ENCODE measurements around the gene ZNF132. TPM values are rescaled to one million over a fixed set of nuclear protein-coding genes. Genes with fewer than 3 reads are reported as not detected.
A peak's percentile ranks its signal among the peaks of the same experiment; 100 is the strongest.

The ZNF132 gene
- total RNA-seq, 6 donors from 2014 or later = 3.5 to 18.9 (median 5.0) TPM

DNA sequence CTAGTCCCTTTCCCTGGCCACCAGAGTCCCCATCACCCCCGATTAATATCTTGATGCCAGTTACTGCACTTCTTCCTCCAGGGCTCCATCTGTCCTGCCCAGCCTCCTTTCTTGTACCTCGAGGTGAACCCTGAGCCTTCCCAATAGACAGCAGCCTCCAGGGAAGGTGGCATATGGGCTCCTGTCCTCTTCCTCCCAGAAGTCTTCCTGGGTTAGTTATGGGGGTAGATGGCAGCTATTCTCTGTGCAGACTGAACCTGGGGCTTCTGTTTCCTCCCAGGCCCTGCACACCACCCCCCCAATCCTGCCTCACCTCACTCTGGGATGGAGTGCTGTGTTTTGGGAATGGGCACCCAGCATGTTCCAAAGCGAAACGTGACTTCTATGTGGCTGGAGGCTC is 41.9 kb downstream of the ZNF132 start:
- no peaks in the 10 kb centered on the region for H3K9me3 ChIP-seq
- no peak for TF ChIP-seq EP300 (IDR thresholded peaks at IDR 0.05)
- TF ChIP-seq POLR2AphosphoS5 (IDR thresholded peaks at IDR 0.05) = no peak
- TF ChIP-seq, protein P1, sequence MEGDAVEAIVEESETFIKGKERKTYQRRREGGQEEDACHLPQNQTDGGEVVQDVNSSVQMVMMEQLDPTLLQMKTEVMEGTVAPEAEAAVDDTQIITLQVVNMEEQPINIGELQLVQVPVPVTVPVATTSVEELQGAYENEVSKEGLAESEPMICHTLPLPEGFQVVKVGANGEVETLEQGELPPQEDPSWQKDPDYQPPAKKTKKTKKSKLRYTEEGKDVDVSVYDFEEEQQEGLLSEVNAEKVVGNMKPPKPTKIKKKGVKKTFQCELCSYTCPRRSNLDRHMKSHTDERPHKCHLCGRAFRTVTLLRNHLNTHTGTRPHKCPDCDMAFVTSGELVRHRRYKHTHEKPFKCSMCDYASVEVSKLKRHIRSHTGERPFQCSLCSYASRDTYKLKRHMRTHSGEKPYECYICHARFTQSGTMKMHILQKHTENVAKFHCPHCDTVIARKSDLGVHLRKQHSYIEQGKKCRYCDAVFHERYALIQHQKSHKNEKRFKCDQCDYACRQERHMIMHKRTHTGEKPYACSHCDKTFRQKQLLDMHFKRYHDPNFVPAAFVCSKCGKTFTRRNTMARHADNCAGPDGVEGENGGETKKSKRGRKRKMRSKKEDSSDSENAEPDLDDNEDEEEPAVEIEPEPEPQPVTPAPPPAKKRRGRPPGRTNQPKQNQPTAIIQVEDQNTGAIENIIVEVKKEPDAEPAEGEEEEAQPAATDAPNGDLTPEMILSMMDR (IDR thresholded peaks at IDR 0.05) = no peak
- no peak for TF ChIP-seq POLR2A (IDR thresholded peaks at IDR 0.05)
- no peak for ATAC-seq (ENCODE audit: low FRiP score in 2 of 2)

DNA sequence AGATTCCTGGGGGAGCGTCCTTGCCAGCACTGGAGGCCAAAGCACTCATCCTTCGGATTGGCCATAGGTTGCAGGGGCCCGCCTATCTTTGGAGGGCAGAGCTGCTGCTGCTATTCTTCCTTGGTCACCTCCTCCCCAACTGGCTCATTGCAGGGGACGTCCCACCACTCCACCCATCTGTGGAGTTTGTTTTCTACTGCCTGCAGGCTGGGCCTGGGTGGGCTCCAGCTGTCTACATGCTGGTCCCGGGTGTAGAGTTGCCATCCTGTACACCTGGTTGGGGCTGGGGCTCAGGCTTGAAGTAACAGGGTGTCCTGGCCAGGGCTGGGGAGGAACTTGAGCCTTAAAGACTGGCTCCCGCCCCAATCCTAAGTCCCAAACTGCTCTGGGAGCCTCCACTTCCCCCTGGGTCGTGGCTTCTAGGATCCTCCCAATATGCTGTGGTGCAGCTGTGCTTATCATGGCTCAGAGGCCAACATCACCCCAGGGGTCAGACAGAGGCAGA is 42.4 kb downstream of the ZNF132 start:
- DNase-seq (no peak), ATAC-seq (ENCODE audit: low FRiP score in 2 of 2) (no peak)

More for the DNA sequence above, 41.9 kb downstream of the ZNF132 start:
- DNase-seq = no peak
- peaks cover 18 to 43% (median 26%) of the 10 kb centered on the region in 4 donors for H3K4me1 ChIP-seq
- 87 to 91% methylated on average over 4 of the region's 4 CpGs for WGBS, 2 donors
- no peak overlapping the region for H3K27ac ChIP-seq
- no peak overlapping the region for H3K4me3 ChIP-seq
- H3K36me3 ChIP-seq = peaks cover 11 to 24% (median 20%) of the 10 kb centered on the region in 4 donors
- peaks cover 0 to 9% (median 4%) of the 10 kb centered on the region in 4 donors for H3K27me3 ChIP-seq

DNA sequence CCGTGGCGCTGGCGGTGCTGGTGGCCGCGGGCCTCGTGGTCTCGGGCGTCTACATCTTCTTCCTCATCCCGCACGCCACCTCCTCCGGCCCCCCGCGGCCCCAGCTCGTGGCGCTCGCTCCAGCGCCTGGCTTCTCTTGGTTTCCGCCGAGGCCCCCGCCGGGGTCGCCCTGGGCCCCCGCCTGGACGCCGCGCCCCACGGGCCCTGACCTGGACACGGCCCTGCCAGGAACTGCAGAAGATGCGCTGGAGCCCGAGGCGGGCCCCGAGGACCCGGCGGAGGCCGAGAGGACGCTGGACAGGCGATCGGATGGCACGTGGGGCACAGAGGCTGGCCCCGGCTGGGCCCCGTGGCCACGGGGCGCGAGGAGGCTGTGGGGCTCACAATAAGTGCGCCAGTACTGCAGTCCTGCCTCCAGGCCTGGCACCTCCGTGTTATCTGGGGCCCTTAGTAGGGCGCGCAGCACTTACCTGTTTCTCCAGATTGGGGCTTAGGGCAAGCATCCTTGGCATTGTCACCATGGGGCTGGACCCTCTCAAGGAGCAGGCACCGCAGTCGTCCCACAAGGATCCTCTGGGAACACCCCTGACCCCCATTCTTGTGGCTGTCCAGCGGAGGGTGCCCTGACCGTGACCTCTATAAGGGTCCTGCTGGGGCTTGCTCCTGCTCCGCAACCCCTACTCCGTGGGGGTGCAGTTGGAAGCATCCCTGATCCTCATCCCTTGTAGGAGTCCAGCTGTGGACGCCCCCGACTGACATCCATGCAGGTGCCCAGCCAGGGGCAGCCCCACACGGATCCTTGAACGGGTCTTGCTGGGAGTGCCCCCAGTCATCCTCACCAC is 43.0 kb downstream of the ZNF132 start:
- no peaks in the 10 kb centered on the region for H3K9me3 ChIP-seq
- ATAC-seq (ENCODE audit: low FRiP score in 2 of 2) (no peak), DNase-seq (peak in 1 of 2 donors; percentile 86)
- peaks cover 12 to 35% (median 28%) of the 10 kb centered on the region in 4 donors for H3K36me3 ChIP-seq
- WGBS, 2 donors = 45 to 50% methylated on average over 10 to 23 of the region's 58 CpGs
- peak overlapping the region in 2 of 4 donors; percentile 6 to 19 for H3K4me3 ChIP-seq
- TF ChIP-seq EP300 (IDR thresholded peaks at IDR 0.05) = no peak
- TF ChIP-seq POLR2A (IDR thresholded peaks at IDR 0.05) = no peak
- TF ChIP-seq, protein P1 (IDR thresholded peaks at IDR 0.05) = no peak
- no peak for TF ChIP-seq POLR2AphosphoS5 (IDR thresholded peaks at IDR 0.05)
- H3K4me1 ChIP-seq = peaks cover 16 to 38% (median 22%) of the 10 kb centered on the region in 4 donors
- H3K27ac ChIP-seq = no peak overlapping the region
- peaks cover 0 to 9% (median 4%) of the 10 kb centered on the region in 4 donors for H3K27me3 ChIP-seq

More for the DNA sequence above, 42.4 kb downstream of the ZNF132 start:
- Histone ChIP-seq H3K27me3 (peaks cover 0 to 9% (median 4%) of the 10 kb centered on the region in 4 donors), H3K4me3 (no peak overlapping the region), H3K9me3 (no peaks in the 10 kb centered on the region), H3K4me1 (peaks cover 18 to 43% (median 26%) of the 10 kb centered on the region in 4 donors), H3K27ac (no peak overlapping the region), H3K36me3 (peaks cover 12 to 29% (median 25%) of the 10 kb centered on the region in 4 donors)
- 50 to 59% methylated on average over 2 to 4 of the region's 7 CpGs for WGBS, 2 donors
- TF ChIP-seq POLR2AphosphoS5 (IDR thresholded peaks at IDR 0.05) = no peak
- TF ChIP-seq POLR2A (IDR thresholded peaks at IDR 0.05) = no peak
- TF ChIP-seq, protein P1 (IDR thresholded peaks at IDR 0.05) = no peak
- TF ChIP-seq EP300 (IDR thresholded peaks at IDR 0.05) = no peak

DNA sequence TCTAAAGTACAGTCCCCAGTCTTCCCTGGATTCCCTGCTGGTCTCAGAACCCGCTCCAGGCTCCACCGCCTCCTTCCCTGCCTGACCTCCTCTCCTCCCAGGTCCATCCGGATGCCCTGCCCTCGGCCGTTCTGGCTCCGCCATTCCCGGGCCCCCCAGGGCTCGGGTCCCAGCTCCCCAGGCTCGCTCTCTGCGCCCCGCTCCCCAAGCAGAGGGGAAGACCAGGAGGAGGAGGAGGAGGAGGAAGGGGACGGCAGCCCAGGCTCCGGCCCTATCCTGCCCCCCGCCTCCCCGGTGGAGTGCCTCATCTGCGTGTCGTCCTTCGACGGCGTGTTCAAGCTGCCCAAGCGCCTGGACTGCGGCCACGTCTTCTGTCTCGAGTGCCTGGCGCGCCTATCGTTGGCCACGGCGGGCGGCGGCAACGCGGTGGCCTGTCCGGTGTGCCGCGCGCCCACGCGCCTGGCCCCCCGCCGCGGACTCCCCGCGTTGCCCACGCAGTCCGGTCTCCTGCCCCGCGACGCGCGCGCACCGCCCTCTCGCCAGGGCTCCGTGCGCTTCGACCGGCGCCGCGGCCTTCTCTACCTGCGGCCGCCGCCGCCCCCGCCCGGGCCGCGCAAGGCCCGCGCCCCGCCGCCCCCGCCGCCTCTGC is 43.9 kb downstream of the ZNF132 start:
- Histone ChIP-seq H3K4me1 (peaks cover 11 to 34% (median 19%) of the 10 kb centered on the region in 4 donors), H3K36me3 (peaks cover 12 to 42% (median 34%) of the 10 kb centered on the region in 4 donors), H3K27ac (no peak overlapping the region), H3K4me3 (peak overlapping the region in 3 of 4 donors; percentile 18 to 33 (median 23)), H3K27me3 (peaks cover 0 to 9% (median 4%) of the 10 kb centered on the region in 4 donors), H3K9me3 (no peaks in the 10 kb centered on the region)
- ATAC-seq (ENCODE audit: low FRiP score in 2 of 2) (no peak), DNase-seq (peak in 1 of 2 donors; percentile 86)
- WGBS, 2 donors = 15 to 21% methylated on average over 8 to 11 of the region's 75 CpGs
- TF ChIP-seq POLR2AphosphoS5 (IDR thresholded peaks at IDR 0.05) = no peak
- TF ChIP-seq POLR2A (IDR thresholded peaks at IDR 0.05) = no peak
- TF ChIP-seq EP300 (IDR thresholded peaks at IDR 0.05) = no peak
- TF ChIP-seq, protein P1 (IDR thresholded peaks at IDR 0.05) = no peak

Data from upper lobe of left lung (tissue), 6 donors.